Right lobe of liver (tissue), 6 donors: ENCODE data around the gene AK3. TPM values are rescaled to one million over a fixed set of nuclear protein-coding genes. Genes with fewer than 3 reads are reported as not detected.

Experiments used
- ATAC-seq, 4 donors: fragments of 200-7000 bp; cut with Tn5 transposase; one replicate each; pipeline ENCODE4 v1.9.1; 2020; ENCODE audit warnings: mild to moderate bottlenecking in 4 of 4, moderate library complexity in 4 of 4
- DNase-seq, 3 donors: peaks; one replicate each; pipeline ENCODE4 v3.0.0-alpha.2; 2020
- H3K27ac ChIP-seq, 3 donors: fragments of 200-600 bp; one replicate each; pipeline ENCODE4 v1.8.0; 2022
- H3K27me3 ChIP-seq, 2 donors: fragments of 200-600 bp; one replicate each; pipeline ENCODE4 v1.8.0; 2022
- H3K36me3 ChIP-seq, 4 donors: fragments of 200-600 bp; sonication (generic) in 1 of 4; one replicate each; pipeline versions ENCODE4 v1.5.1 to v1.8.0; 2017 to 2022; ENCODE audit warnings: control low read depth in 1 of 4
- H3K4me1 ChIP-seq, 4 donors: fragments of 200-600 bp; sonication (generic) in 1 of 4; one replicate each; pipeline versions ENCODE4 v1.5.1 to v1.8.0; 2017 to 2022; ENCODE audit warnings: control low read depth in 1 of 4
- H3K4me3 ChIP-seq, 3 donors: fragments of 200-600 bp; one replicate each; pipeline ENCODE4 v1.8.0; 2022
- H3K9me3 ChIP-seq, 4 donors: fragments of 200-600 bp; sonication (generic) in 1 of 4; one replicate each; pipeline versions ENCODE4 v1.5.1 to v1.8.0; 2017 to 2022; ENCODE audit warnings: control low read depth in 1 of 4
- CTCF ChIP-seq, 4 donors: fragments of 200-600 bp in 3 of 4; fragments of 450-650 bp in 1 of 4; IDR thresholded peaks; one replicate each; pipeline versions ENCODE4 v1.5.1 to v1.8.0; 2016 to 2022; ENCODE audit warnings: antibody characterized with exemption in 4 of 4, mild to moderate bottlenecking in 2 of 4
- POLR2A ChIP-seq: fragments of 450-650 bp; IDR thresholded peaks from one replicate; pipeline ENCODE4 v1.6.1; 2017; ENCODE audit warnings: antibody characterized with exemption, mild to moderate bottlenecking
- WGBS: methylation state at CpG from one replicate; pipeline ENCODE4 v1.1.6; 2018; ENCODE audit warnings: low coverage, low lambda C conversion rate; ENCODE audit not compliant: insufficient coverage; ENCODE audit errors: missing lambda C conversion rate; 5-methylcytosine and 5-hydroxymethylcytosine counted together
- intact Hi-C, 2 donors: fragments of 100-400 bp; cut with DNase I; formaldehyde crosslinking; loops; one replicate each; pipeline versions ENCODE4 v1.11.2 to v1.14.1; 2022
- total RNA-seq, 6 experiments: library from RNA; depleted of rRNA in 2 of 6; stranded (reverse); fragments of >200 nt in 2 of 6; fragmentation: NEBNext Ultra II Directional in 3 of 6; extraction: Animal tissue kit (Norgen Biotek cat#: 25700) in 3 of 6; gene quantifications; one replicate each; pipeline versions ENCODE4 v1.1.0 to v1.2.4, GENCODE V29; 2016 to 2023
- donor health status: DM: no; HTN: yes; CAD: no.
- donor health status: DM: no; HTN: no; CAD: no.
- donor health status: DM: no; HTN: no; CAD: no.
- donor health status: DM: no; HTN: yes; CAD: no.
- donor health status: DM: no; HTN: yes; CAD: no.

The AK3 gene
- total RNA-seq, 6 experiments from 2014 or later, result 72.4 to 131 (median 99.5) TPM

- whole genome bisulfite sequencing, result 23% methylated on average over 11 of the region's 14 CpGs
- no peak overlapping the region for H3K4me3 ChIP-seq
- DNase-seq, result peak; percentile 58 to 64 (median 61)
These were observed 22.0 kb upstream of the AK3 start for GRCh38 chr9:4762886-4763541.

GRCh38 chr9:4762108-4762885, 21.3 kb upstream of the AK3 start:
- Histone ChIP-seq H3K9me3 (no peaks in the 10 kb centered on the region), H3K4me3 (no peak overlapping the region), H3K4me1 (peaks cover 0 to 3% (median 0%) of the 10 kb centered on the region in 4 donors), H3K27me3 (no peaks in the 10 kb centered on the region), H3K36me3 (no peaks in the 10 kb centered on the region), H3K27ac (no peak overlapping the region)
- ATAC-seq, result peak; percentile 79 to 85 (median 82)
- intact Hi-C loops, result no loop called here
- 13% methylated on average over 22 of the region's 22 CpGs for WGBS
- DNase-seq, result peak; percentile 67 to 80 (median 70)
- no peak for TF ChIP-seq POLR2A
- peak; percentile 79 to 88 (median 84) for TF ChIP-seq CTCF (IDR thresholded peaks at IDR 0.05)

More at GRCh38 chr9:4762886-4763541, 22.0 kb upstream of the AK3 start:
- Histone ChIP-seq H3K36me3 (no peaks in the 10 kb centered on the region), H3K4me1 (peaks cover 0 to 3% (median 0%) of the 10 kb centered on the region in 4 donors), H3K27ac (peak overlapping the region in 2 of 3 donors; percentile 11 to 40), H3K27me3 (no peaks in the 10 kb centered on the region), H3K9me3 (no peaks in the 10 kb centered on the region)
- ATAC-seq, result peak; percentile 53 to 79 (median 57)
- intact Hi-C loops, result no loop called here
- no peak for TF ChIP-seq POLR2A
- no peak for TF ChIP-seq CTCF (IDR thresholded peaks at IDR 0.05)

- DNase-seq (no peak), ATAC-seq (peak in 3 of 4 donors; percentile 3 to 47 (median 21))
- intact Hi-C loops, result no loop called here
- H3K27me3 ChIP-seq, result no peaks in the 10 kb centered on the region
- TF ChIP-seq POLR2A, result no peak
- no peak for TF ChIP-seq CTCF (IDR thresholded peaks at IDR 0.05)
- H3K9me3 ChIP-seq, result no peaks in the 10 kb centered on the region
- H3K27ac ChIP-seq, result no peak overlapping the region
- 60% methylated on average over 3 of the region's 3 CpGs for WGBS
- no peak overlapping the region for H3K4me3 ChIP-seq
- no peaks in the 10 kb centered on the region for H3K36me3 ChIP-seq
- H3K4me1 ChIP-seq, result peaks cover 0 to 3% (median 0%) of the 10 kb centered on the region in 4 donors
These were observed 19.1 kb upstream of the AK3 start for GRCh38 chr9:4760122-4760521.

GRCh38 chr9:4756420-4756819, 15.4 kb upstream of the AK3 start:
- 61% methylated on average over 4 of the region's 4 CpGs for WGBS
- TF ChIP-seq CTCF (IDR thresholded peaks at IDR 0.05), result no peak
- TF ChIP-seq POLR2A, result no peak
- Histone ChIP-seq H3K27ac (no peak overlapping the region), H3K4me1 (no peaks in the 10 kb centered on the region), H3K27me3 (no peaks in the 10 kb centered on the region), H3K4me3 (no peak overlapping the region), H3K9me3 (no peaks in the 10 kb centered on the region), H3K36me3 (no peaks in the 10 kb centered on the region)
- DNase-seq (no peak), ATAC-seq (no peak)
- intact Hi-C loops, result loop anchor here in 1 of 2 donors (5.0 kb wide), 1 partner anchor 236 kb away; no protein-coding TSS in a partner anchor
